Breast epithelium (tissue), 3 donors: ENCODE results near the gene TRAPPC10.

Source experiments
- POLR2AphosphoS5 ChIP-seq, 3 donors: sonication (generic); formaldehyde crosslinking; IDR thresholded peaks; one replicate each; pipeline ENCODE4 v1.6.1; 2017; ENCODE audit warnings: antibody characterized with exemption in 3 of 3
- TF ChIP-seq, protein P1 (sequence below), 3 donors: fragments of 450-650 bp; IDR thresholded peaks; one replicate each; pipeline ENCODE4 v1.5.1; 2016 to 2017; ENCODE audit warnings: antibody characterized with exemption in 3 of 3, mild to moderate bottlenecking in 3 of 3, moderate library complexity in 3 of 3

DNA sequence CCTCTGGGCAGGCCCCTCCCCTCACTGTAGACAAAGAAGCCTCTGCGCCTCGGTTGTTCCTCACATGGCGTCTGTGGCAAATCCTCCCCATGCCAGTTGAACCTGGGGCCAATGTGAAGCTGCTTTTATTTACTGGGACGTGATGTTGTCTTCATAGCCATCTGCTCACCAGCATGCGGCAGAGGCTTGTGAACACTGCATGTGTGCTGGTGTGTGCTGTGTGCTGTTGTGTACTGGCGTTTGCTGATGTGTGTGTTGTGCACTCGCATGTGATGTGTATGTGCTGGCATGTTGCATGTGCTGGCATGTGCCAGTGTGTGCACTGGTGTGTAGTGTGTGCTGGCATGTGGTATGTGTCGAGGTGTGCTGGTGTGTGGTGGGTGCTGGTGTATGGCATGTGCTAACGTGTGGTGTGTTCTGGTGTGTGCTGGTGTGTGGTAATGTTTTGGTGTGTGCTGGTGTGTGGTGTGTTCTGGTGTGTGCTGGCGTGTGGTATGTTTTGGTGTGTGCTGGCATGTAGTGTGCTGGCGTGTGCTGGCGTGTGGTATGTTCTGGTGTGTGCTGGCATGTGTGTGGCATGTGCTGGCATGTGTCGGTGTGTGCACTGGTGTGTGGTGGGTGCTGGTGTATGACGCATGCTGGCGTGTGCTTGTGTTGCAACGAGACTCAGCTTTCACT, 37.2 kb upstream of the TRAPPC10 start:
- TF ChIP-seq, protein P1, sequence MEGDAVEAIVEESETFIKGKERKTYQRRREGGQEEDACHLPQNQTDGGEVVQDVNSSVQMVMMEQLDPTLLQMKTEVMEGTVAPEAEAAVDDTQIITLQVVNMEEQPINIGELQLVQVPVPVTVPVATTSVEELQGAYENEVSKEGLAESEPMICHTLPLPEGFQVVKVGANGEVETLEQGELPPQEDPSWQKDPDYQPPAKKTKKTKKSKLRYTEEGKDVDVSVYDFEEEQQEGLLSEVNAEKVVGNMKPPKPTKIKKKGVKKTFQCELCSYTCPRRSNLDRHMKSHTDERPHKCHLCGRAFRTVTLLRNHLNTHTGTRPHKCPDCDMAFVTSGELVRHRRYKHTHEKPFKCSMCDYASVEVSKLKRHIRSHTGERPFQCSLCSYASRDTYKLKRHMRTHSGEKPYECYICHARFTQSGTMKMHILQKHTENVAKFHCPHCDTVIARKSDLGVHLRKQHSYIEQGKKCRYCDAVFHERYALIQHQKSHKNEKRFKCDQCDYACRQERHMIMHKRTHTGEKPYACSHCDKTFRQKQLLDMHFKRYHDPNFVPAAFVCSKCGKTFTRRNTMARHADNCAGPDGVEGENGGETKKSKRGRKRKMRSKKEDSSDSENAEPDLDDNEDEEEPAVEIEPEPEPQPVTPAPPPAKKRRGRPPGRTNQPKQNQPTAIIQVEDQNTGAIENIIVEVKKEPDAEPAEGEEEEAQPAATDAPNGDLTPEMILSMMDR (IDR thresholded peaks at IDR 0.05): no peak
- TF ChIP-seq POLR2AphosphoS5 (IDR thresholded peaks at IDR 0.05): no peak
